HepG2 (cell line): Measurements from ENCODE around the gene LSM10. TPM values are rescaled to one million over a fixed set of nuclear protein-coding genes. Genes with fewer than 3 reads are reported as not detected.

Source experiments
- CBFB ChIP-seq: sonication (generic); formaldehyde crosslinking; IDR thresholded peaks from 2 replicates; pipeline ENCODE4 v1.4.0; 2020; ENCODE audit warnings: missing genetic modification reagents
- CHD2 ChIP-seq: IDR thresholded peaks from 2 replicates; pipeline ENCODE4 v1.6.1; 2011; ENCODE audit warnings: low read depth, low read length, improper control_type of control experiment
- HOMEZ ChIP-seq: IDR thresholded peaks from 2 replicates; pipeline ENCODE4 v1.6.1; 2016; ENCODE audit warnings: low read depth
- NR2F2 ChIP-seq: IDR thresholded peaks from 2 replicates; pipeline ENCODE4 v1.6.1; 2012; ENCODE audit warnings: low read depth, inconsistent platforms, borderline replicate concordance
- PHF20 ChIP-seq: sonication (generic); formaldehyde crosslinking; IDR thresholded peaks from 2 replicates; pipeline ENCODE4 v1.5.0; 2020; ENCODE audit warnings: mild to moderate bottlenecking, missing genetic modification reagents
- PRDM4 ChIP-seq: sonication (generic); formaldehyde crosslinking; IDR thresholded peaks from 2 replicates; pipeline ENCODE4 v1.9.0; 2021; ENCODE audit warnings: missing genetic modification reagents, borderline replicate concordance
- SOX5 ChIP-seq: IDR thresholded peaks from 2 replicates; pipeline ENCODE4 v1.6.1; 2016; ENCODE audit warnings: borderline replicate concordance
- THAP11 ChIP-seq: IDR thresholded peaks from 2 replicates; pipeline ENCODE4 v1.6.1; 2016; ENCODE audit warnings: missing biosample characterization, missing genetic modification reagents
- XRCC5 ChIP-seq: fragments of 200-400 bp; formaldehyde crosslinking; optimal IDR thresholded peaks from 2 replicates; pipeline ENCODE3; 2017; ENCODE audit warnings: mild to moderate bottlenecking, low read length
- ZFP36 ChIP-seq: fragments of 150-350 bp; IDR thresholded peaks from 2 replicates; pipeline ENCODE4 v1.6.1; 2018; ENCODE audit warnings: borderline replicate concordance, low read length, low read depth; ENCODE audit not compliant: partially characterized antibody
- ZKSCAN1 ChIP-seq: fragments of 150-350 bp; IDR thresholded peaks from 2 replicates; pipeline ENCODE4 v1.6.1; 2014; ENCODE audit warnings: low read length
- ZNF124 ChIP-seq: sonication (generic); formaldehyde crosslinking; IDR thresholded peaks from 2 replicates; pipeline ENCODE4 v1.4.0; 2020; ENCODE audit warnings: missing genetic modification reagents
- ZNF576 ChIP-seq: sonication (generic); formaldehyde crosslinking; IDR thresholded peaks from 2 replicates; pipeline ENCODE4 v1.4.0; 2020; ENCODE audit warnings: mild to moderate bottlenecking, missing genetic modification reagents
- ZNF646 ChIP-seq: sonication (generic); formaldehyde crosslinking; IDR thresholded peaks from 2 replicates; pipeline ENCODE4 v1.9.0; 2021; ENCODE audit warnings: mild to moderate bottlenecking, missing genetic modification reagents
- polyA plus RNA-seq, 8 experiments: library from polyadenylated mRNA; depleted of rRNA in 3 of 8; stranded (reverse) in 7 of 8; unstranded in 1 of 8; fragments of >200 nt; fragmentation: Illumina TruSeq in 4 of 8; extraction: Trizol in 4 of 8; gene quantifications; 2 replicates each; pipeline versions ENCODE4 v1.2.1 to v1.2.3, GENCODE V29; 2011 to 2016; ENCODE audit warnings: low read depth in 4 of 8, missing spikeins in 1 of 8, mixed read lengths in 1 of 8; ENCODE audit not compliant: insufficient read depth in 1 of 8
- total RNA-seq, 5 experiments: library from RNA; depleted of rRNA; stranded (reverse); fragments of >200 nt; fragmentation: Illumina TruSeq; extraction: Trizol; gene quantifications; 2 replicates each; pipeline ENCODE4 v1.2.3, GENCODE V29; 2016; ENCODE audit warnings: low read depth in 1 of 5
- TF ChIP-seq, protein P1 (sequence below): sonication (generic); formaldehyde crosslinking; IDR thresholded peaks from 2 replicates; pipeline ENCODE4 v1.5.0; 2020; ENCODE audit warnings: mild to moderate bottlenecking, missing genetic modification reagents
- TF ChIP-seq, protein P2 (sequence below): IDR thresholded peaks from 2 replicates; pipeline ENCODE4 v1.6.1; 2012; ENCODE audit warnings: inconsistent platforms

Gene LSM10
- total and polyA plus RNA-seq, 2 of the 13 experiments (the other 11 are each of a cell fraction or from before 2014, with no cell fraction given), result 14.0 to 52.0 TPM

DNA sequence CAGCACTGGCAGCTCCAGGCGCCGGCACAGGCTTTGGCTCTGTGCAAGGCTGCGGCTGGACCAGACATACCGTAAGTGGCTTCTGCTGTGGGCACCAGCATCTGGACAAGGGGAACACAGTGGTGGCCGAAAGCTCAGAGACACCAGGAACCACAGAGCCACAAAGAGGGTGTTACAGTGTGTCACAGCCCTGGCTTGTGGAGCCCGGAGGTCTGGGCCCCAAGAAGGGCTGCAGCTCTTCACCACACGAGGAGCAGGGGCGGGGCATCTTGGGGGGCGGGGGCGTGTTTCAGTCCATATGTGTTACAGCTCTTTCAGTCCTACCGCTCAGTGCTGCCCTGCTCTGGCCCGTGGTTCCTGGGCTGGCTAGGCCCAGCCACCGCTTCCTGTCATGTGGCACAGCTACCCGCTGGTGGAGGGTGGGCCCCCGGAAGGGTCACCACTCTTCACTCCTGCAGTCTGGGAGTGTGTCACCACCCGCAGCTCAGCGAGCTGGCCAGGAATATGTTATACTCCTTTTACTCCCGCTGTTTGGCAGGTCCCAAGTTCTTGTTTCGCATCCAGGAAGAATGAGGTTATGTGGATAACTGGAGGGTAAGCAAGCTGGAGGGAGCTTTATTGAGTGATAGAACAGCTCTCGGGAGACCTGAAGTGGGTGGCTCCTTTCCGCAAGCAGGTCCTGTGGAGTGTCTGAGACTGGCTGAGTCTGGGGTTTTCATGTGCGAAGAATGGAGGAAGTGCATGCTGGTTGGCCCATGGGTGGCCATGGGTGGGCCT, 3.3 kb upstream of the LSM10 start (continued):
- 0 out of 2 replicates have a peak, but pooled peaks have one; percentile 23 for TF ChIP-seq ZNF646 (CRISPR knock-in tag)
- peak; percentile 51; the same call in 1 of the 2 replicates for TF ChIP-seq NR2F2
- TF ChIP-seq ZNF124, result peak; percentile 55; the same call in 1 of the 2 replicates
- TF ChIP-seq CBFB (CRISPR knock-in tag), result no peak
- no peak for TF ChIP-seq ZNF576 (CRISPR knock-in tag)
- TF ChIP-seq, protein P1, sequence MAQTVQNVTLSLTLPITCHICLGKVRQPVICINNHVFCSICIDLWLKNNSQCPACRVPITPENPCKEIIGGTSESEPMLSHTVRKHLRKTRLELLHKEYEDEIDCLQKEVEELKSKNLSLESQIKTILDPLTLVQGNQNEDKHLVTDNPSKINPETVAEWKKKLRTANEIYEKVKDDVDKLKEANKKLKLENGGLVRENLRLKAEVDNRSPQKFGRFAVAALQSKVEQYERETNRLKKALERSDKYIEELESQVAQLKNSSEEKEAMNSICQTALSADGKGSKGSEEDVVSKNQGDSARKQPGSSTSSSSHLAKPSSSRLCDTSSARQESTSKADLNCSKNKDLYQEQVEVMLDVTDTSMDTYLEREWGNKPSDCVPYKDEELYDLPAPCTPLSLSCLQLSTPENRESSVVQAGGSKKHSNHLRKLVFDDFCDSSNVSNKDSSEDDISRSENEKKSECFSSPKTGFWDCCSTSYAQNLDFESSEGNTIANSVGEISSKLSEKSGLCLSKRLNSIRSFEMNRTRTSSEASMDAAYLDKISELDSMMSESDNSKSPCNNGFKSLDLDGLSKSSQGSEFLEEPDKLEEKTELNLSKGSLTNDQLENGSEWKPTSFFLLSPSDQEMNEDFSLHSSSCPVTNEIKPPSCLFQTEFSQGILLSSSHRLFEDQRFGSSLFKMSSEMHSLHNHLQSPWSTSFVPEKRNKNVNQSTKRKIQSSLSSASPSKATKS (CRISPR knock-in tag), result no peak
- TF ChIP-seq THAP11 (CRISPR knock-in tag), result peak; percentile 96
- TF ChIP-seq ZKSCAN1, result no peak
- TF ChIP-seq CHD2, result no peak
- no peak for TF ChIP-seq PRDM4
- TF ChIP-seq, protein P2, sequence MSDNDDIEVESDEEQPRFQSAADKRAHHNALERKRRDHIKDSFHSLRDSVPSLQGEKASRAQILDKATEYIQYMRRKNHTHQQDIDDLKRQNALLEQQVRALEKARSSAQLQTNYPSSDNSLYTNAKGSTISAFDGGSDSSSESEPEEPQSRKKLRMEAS, result peak; percentile 88
- TF ChIP-seq HOMEZ (CRISPR knock-in tag), result 0 out of 2 replicates have a peak, but pooled peaks have one; percentile 47
- no peak for TF ChIP-seq ZFP36
- no peak for TF ChIP-seq SOX5 (CRISPR knock-in tag)
- TF ChIP-seq XRCC5, result no peak
- TF ChIP-seq PHF20 (CRISPR knock-in tag), result peak; percentile 90
